ENCODE data around the gene FBXO47. TPM values are rescaled to one million over a fixed set of nuclear protein-coding genes. Genes with fewer than 3 reads are reported as not detected.

Gene FBXO47
- total and polyA plus RNA-seq, 11 donors = 0.11 TPM; not detected in 10

- no peaks in the 10 kb centered on the region for H3K9me3 ChIP-seq
- H3K27me3 ChIP-seq = no peaks in the 10 kb centered on the region
- 72 to 76% (median 73%) methylated on average over 11 to 13 of the region's 13 CpGs for WGBS, 4 donors
- DNase-seq (no peak), ATAC-seq (no peak)
- peaks cover 0 to 39% (median 32%) of the 10 kb centered on the region in 9 donors for H3K36me3 ChIP-seq
- H3K4me3 ChIP-seq = no peak overlapping the region
- TF ChIP-seq POLR2A (IDR thresholded peaks at IDR 0.05) (no peak), CTCF (IDR thresholded peaks at IDR 0.05) (no peak)
- peak overlapping the region in 11 of 12 donors; percentile 26 to 84 (median 63) for H3K27ac ChIP-seq
- intact Hi-C loops (cut with DNase I) = loop anchor here in 4 of 10 donors (2.0 to 5.0 kb wide), 3 partner anchors 40 to 51 kb away; partner anchors contain the start of gene LASP1 (in 3 of the 4)
- H3K4me1 ChIP-seq = peaks cover 3 to 68% (median 47%) of the 10 kb centered on the region in 12 donors
Observed at GRCh38 chr17:38921756-38922411, 45.3 kb downstream of the FBXO47 start.

GRCh38 chr17:38920374-38921291 lies 46.6 kb downstream of the FBXO47 start:
- 44 to 58% (median 53%) methylated on average over 9 of the region's 9 CpGs for WGBS, 4 donors
- Histone ChIP-seq H3K36me3 (peaks cover 0 to 51% (median 44%) of the 10 kb centered on the region in 9 donors), H3K4me1 (peaks cover 3 to 65% (median 44%) of the 10 kb centered on the region in 12 donors)

GRCh38 chr17:38919316-38920078 lies 47.7 kb downstream of the FBXO47 start:
- intact Hi-C loops (cut with DNase I) = loop anchor here in 4 of 10 donors (2.0 to 5.0 kb wide), 3 partner anchors 37 to 47 kb away; partner anchors contain the start of gene LASP1 (in 2 of the 4)
- Histone ChIP-seq H3K4me1 (peaks cover 3 to 65% (median 42%) of the 10 kb centered on the region in 12 donors), H3K27ac (peak overlapping the region in 9 of 12 donors; percentile 9 to 84 (median 66)), H3K9me3 (no peaks in the 10 kb centered on the region), H3K36me3 (peaks cover 0 to 63% (median 55%) of the 10 kb centered on the region in 9 donors), H3K27me3 (no peaks in the 10 kb centered on the region), H3K4me3 (no peak overlapping the region)
- TF ChIP-seq CTCF (IDR thresholded peaks at IDR 0.05) = no peak
- no peak for TF ChIP-seq POLR2A (IDR thresholded peaks at IDR 0.05)
- WGBS, 4 donors = 87 to 95% (median 90%) methylated on average over 16 of the region's 16 CpGs
- DNase-seq (no peak), ATAC-seq (no peak)

More at GRCh38 chr17:38920374-38921291, 46.6 kb downstream of the FBXO47 start:
- TF ChIP-seq POLR2A (IDR thresholded peaks at IDR 0.05) = no peak
- TF ChIP-seq CTCF (IDR thresholded peaks at IDR 0.05) = no peak
- intact Hi-C loops (cut with DNase I) = loop anchor here in 3 of 10 donors (5.0 kb wide), 2 partner anchors 38 to 48 kb away; partner anchors contain the start of gene LASP1 (in 2 of the 3)
- H3K9me3 ChIP-seq = no peaks in the 10 kb centered on the region
- H3K27me3 ChIP-seq = no peaks in the 10 kb centered on the region
- peak overlapping the region in 11 of 12 donors; percentile 26 to 84 (median 66) for H3K27ac ChIP-seq
- peak in 3 of 4 donors; percentile 21 to 48 (median 45) for ATAC-seq
- H3K4me3 ChIP-seq = no peak overlapping the region
- DNase-seq = no peak
